Astrocyte of the spinal cord (primary cell): Measurements from ENCODE around the gene CAPN2.

Source experiments
- DNase-seq: peaks from one replicate; pipeline ENCODE4 v3.0.0; 2011; ENCODE audit warnings: low read depth, low spot score
- H3K4me3 ChIP-seq: 2 replicates; pipeline ENCODE4 v1.5.1; 2011; ENCODE audit warnings: low read depth, mild to moderate bottlenecking, low read length, moderate library complexity
- CTCF ChIP-seq: IDR thresholded peaks from 2 replicates; pipeline ENCODE4 v1.5.1; 2012; ENCODE audit warnings: low read depth, mild to moderate bottlenecking, low read length, inconsistent platforms
- in situ Hi-C: cut with HindIII; loops from 2 replicates; pipeline ENCODE4 v1.10.0; 2017; ENCODE audit warnings: low sequenced_read_pairs

CAPN2 gene

GRCh38 chr1:223670458-223671159, 41.7 kb upstream of the CAPN2 start:
- TF ChIP-seq CTCF: peak; percentile 54
- no peak overlapping the region for H3K4me3 ChIP-seq
- in situ Hi-C loops: no loop called here
- peak; percentile 18 for DNase-seq

- TF ChIP-seq CTCF: no peak
- in situ Hi-C loops: no loop called here
- DNase-seq: no peak
- no peak overlapping the region for H3K4me3 ChIP-seq
Observed at GRCh38 chr1:223674119-223674890, 38.0 kb upstream of the CAPN2 start.

GRCh38 chr1:223678841-223679240, 33.5 kb upstream of the CAPN2 start:
- DNase-seq: no peak
- TF ChIP-seq CTCF: no peak
- in situ Hi-C loops: no loop called here

GRCh38 chr1:223680188-223680587, 32.2 kb upstream of the CAPN2 start:
- TF ChIP-seq CTCF: no peak
- DNase-seq: no peak
- no peak overlapping the region for H3K4me3 ChIP-seq
- in situ Hi-C loops: no loop called here

More at GRCh38 chr1:223678841-223679240, 33.5 kb upstream of the CAPN2 start:
- H3K4me3 ChIP-seq: no peak overlapping the region

GRCh38 chr1:223682502-223682901, 29.8 kb upstream of the CAPN2 start:
- no peak for TF ChIP-seq CTCF
- no peak overlapping the region for H3K4me3 ChIP-seq
- no peak for DNase-seq
- in situ Hi-C loops: no loop called here

- in situ Hi-C loops: no loop called here
- no peak overlapping the region for H3K4me3 ChIP-seq
- peak; percentile 53 for DNase-seq
- peak; percentile 64 for TF ChIP-seq CTCF
Observed at GRCh38 chr1:223683586-223684487, 28.5 kb upstream of the CAPN2 start.
